C1 segment of cervical spinal cord (tissue), 14 donors: ENCODE results near the gene NEU3.
"Not testable (repeated sequence)": the region's sequence is repeated elsewhere in the genome, so short reads cannot be mapped to it uniquely, and the experiment has no call there.

Experiments used
- DNase-seq, 14 donors: peaks; one replicate each; lab custom pipeline; 2025; lab: John Stamatoyannopoulos, UW

NEU3 gene

DNA sequence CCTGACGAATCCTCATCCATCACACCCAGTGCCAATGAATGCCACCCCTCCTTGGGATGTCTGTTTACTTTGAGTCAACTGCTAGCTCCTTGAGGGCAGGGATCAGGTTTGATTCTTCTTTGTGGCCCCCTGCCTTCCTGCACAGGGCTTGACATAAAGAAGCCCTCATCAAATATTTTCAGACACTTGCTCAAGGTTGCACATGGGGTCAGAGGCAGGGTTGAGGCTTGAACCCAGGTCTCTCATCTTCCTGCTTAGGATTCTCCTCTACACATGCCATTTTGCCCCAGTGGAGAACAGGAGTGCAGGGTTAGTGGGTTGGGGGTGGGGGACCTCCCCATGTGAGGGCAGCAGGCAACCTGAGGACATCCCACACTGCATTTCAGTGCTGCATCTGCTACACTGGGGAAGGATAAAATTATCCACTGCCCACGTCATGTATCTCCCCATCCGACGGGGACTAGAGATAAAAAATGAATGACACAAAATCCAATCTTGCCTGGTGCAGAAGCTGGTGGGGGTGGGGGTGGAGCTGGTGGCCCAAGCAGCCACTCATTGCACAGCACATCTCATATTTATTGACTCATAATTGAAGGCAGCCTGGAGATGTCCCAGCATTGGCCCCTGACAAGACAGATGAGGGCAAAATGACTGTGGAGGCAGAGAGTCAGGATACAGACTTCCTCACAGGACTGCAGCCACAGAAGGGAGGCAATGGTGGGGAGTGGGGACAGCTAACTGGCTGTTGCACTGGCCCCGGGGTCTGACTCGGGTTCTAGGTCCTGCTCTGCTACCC is 41.3 kb downstream of the NEU3 start:
- no peak for DNase-seq

DNA sequence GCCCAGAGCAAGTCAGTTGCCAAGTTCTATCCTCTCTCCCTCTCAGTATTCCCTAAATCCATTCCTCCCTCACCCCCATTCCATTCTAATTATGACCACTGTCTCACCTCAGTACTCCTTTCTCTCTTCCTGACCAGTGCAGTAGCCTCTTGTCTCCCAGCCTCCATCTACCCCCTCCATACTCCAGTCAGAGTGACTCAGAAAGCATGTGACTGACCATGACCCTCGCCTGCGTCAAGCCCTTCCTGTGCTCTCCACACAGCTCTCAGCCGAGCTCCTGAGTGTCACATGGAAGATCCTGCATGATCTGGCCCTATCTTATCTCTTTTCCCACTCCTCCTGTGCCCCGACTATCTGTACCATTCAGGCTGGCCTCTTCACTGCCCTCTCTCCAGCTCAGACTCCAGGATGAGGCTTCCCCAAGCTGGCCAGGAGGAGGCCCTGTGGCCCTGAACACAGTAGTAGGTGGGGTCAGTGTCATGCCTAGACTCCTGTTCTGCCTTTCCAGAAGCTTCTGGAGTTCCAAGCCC is 42.6 kb downstream of the NEU3 start:
- peak in 1 of 14 donors; percentile 12 for DNase-seq

DNA sequence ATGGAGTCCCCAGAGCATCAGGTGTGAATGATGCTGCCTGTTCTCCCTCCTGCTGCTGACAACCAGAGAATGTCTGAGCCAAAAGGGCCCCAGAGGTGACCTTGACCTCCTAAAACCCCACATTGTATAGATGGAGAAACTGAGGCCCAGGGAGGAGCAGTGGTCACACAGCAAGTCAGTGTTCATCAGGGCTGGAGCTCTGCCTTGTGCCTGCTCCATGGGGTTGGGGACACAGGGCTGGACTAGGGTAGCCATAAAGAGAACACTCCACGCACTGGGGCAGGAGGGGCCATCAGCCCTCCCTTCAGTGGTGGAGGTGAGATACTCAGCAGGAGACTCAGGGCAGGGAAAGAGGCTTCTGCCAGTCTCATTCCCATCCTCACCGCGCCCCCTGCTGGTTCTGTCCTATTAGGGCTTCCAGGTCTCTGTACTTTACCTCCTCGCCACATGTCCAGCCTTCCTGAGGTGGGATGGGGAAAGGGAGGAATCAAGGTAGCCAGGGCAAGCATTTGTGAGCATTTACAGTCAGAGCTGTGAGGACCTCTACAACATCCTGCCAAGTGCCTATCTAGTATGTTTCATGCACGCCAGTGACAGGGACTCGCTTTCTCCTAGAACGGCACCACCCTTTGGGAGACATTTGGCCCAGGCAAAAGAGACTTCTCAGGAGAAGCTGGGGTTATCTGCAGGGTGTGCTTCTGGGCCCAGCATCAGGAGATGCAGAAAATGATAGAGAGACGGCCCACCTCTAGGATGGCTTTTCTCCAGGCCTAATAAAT is 43.2 kb downstream of the NEU3 start:
- peak in 8 of 14 donors; percentile 7 to 63 (median 35) for DNase-seq

DNA sequence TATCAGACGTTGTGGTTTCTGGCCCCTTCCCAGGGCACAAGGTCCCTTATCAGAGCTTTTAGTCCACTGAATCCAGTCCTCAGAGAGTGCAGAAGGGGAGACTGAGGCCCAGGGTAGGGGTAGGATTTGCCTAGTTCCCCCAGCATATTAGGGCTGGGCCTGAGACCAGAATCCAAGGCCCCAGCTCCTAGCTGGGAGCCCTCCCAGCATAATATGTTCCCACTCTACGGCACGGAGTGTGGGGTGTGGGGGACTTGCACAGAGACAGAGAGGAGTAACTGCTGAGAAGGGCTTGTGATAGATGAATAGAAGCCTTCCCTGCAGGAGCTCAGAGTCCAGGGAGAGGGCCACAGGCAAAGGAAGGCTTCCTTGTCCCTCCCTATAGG is 43.8 kb downstream of the NEU3 start:
- DNase-seq = no peak

DNA sequence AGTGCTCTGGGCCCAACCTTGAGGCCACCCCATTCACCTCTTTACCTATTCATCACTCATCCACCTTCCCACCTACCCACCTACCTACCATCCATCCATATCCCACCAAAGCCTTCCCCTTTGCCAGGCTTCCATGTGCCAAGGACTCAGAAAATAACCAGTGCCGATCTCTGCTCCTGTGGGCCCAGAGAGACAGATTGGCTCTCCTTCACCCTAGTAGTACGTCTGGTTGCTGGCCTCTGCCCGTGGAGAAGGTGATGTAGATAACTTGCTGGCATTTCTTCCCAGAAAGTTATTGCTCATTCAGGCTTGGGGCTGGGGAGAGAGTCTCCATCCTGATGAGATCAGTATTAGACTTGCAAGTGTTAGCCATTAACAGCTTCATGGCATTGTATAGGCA is 45.2 kb downstream of the NEU3 start:
- no peak for DNase-seq

DNA sequence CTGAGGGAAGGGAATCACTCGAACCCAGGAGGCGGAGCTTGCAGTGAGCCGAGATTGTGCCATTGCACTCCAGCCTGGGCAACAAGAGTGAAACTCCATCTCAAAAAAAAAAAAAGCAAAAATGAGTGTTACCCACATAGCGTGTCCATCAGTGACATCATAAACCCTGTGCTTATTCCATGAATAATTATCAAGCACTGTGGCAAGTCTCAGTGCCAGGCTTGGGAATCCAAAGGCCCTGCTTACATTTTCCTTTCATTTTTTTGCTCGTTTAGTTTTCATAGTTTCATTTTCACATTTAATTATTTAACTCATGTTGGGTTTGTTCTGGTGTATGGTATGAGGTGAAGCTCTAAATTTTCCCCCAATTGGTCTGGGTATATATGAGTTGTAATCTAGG is 46.5 kb downstream of the NEU3 start:
- no peak for DNase-seq

DNA sequence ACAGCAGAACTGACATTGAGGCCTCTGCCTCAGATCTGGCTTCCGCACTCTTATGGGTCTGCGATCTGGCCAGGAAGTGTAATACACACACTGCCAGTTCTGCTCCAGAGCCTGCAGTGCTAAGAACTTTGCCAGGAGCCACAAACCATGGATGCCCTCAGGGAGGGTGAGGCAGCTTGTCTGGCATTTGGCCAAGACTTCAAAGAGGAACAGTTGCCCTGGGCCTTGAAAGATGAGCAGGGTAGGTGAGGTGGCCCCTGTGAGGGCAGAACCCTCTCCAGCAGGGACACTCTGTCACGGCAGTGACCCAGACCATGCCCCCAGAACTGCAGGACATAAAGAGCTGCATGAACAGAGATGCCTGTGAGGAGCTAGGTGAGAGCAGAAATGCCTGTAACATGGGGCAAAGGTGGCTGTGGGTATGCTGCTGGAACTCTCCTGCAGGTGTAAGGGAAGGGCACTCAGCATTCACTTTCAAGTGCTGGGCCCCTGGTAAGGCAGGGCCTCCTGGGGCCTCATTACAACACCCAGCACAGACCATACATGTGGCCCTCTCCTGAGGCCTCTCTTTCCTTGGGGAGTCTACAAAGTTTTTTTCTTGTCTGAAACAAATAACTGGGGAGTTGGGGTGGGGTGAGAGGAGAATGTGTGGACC is 47.3 kb downstream of the NEU3 start:
- no peak for DNase-seq

DNA sequence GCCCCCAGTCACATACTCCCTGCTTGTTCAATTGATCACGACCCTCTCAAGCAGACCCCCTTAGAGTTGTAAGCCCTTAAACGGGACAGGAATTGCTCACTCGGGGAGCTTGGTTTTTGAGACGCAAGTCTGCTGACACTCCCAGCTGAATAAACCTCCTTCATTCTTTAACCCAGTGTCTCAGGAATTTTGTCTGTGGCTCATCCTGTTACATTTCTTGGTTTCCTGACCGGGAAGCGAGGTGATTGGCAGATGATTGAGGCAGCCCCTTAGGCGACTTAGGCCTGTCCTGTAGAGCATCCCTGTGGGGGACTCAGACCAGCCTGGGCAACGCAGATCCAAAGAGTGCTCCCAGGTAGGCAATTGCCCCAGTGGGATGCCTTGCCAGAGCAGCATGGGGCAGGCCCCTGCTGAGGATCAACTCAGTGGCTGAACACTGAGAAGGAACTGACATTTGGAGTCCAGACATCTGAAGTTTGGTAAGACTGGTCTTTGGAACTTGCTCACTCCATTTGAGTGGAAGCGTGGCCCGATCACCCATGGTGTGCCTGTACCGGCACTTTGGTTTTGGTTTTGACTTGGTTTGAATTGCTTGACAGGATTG is 51.5 kb downstream of the NEU3 start:
- DNase-seq = no peak

DNA sequence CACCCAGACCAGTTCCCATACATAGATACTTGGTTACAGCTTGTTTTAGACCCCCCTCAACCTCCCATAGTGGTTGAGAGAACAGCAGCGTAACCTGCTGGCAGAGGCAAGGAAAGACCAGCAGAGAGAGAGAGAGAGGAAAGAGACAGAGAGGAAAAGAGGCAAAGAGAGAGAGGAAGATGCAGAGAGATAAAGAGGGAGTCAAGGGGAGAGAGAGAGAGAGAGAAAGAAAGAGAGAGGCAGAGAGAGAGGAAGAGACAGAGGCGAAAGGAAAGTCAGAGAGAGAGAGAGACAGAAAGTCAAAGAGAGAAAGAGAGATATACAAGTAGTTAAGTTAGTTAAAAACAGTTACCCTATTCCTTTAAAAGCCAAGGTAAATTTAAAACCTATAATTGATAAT is 52.5 kb downstream of the NEU3 start:
- DNase-seq = no peak

DNA sequence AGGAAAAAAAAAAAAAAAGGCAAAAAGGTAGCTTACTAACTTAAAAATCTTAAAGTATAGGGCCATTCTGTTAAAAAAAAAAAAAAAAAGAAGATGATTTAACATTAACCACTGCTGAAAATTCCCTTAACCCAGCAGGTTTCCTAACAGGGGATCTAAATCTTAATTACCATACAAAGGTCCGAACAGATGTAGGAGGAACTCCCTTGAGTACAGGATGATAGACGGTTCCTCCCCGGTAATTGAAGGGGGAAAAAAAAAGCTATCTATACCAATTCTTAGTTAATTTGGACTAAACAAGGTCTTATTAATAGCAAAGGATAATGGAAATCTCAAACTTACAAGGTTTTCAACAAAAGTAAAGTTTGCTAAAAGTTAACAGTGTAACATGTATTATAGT is 53.1 kb downstream of the NEU3 start:
- not testable (repeated sequence) for DNase-seq

DNA sequence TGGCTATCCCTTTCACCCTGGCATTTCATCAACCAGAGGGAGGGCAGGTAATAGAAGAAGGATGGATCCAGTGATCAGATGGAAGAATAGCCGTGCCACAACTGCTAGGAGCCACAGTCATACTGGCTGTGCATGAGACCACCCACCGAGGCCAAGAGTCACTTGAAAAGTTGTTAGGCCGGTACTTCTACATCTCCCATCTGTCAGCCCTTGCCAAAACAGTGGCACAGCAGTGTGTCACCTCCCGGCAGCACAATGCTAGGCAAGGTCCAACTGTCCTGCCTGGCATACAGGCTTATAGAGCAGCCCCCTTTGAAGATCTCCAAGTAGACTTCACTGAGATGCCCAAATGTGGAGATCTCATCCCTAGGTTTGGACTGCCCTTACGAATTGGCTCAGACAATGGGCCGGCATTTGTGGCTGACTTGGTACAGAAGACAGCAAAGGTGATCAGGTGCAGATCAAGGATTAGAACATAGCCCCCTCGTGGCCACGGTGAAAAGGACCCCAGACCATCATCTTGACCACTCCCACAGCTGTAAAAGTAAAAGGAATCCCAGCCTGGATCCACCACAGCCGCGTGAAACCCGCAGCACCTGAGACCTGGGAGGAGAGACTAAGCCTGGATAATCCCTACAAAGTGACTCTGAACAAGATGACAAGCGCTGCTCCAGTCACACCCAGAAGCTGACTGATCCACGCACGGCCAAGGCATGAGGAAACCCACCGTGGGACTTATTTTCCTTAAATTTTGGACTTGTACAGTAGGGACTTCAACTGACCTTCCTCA is 55.8 kb downstream of the NEU3 start:
- not testable (repeated sequence) for DNase-seq

DNA sequence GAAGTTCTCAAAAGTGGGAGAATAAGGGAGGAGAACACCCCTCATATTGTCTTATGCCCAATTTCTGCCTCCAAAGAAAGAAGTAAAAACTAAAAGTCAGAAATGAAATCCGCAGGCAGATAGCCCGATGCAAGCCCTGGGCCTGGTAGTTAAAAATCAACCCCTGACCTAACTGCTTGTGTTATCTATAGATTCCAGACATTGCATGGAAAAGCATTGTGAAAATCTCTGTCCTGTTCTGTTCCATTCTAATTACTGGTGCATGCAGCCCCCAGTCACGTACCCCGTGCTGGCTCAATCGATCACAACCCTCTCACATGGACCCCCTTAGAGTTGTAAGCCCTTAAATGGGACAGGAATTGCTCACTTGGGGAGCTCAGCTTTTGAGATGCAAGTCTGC is 57.9 kb downstream of the NEU3 start:
- DNase-seq = not testable (repeated sequence)

DNA sequence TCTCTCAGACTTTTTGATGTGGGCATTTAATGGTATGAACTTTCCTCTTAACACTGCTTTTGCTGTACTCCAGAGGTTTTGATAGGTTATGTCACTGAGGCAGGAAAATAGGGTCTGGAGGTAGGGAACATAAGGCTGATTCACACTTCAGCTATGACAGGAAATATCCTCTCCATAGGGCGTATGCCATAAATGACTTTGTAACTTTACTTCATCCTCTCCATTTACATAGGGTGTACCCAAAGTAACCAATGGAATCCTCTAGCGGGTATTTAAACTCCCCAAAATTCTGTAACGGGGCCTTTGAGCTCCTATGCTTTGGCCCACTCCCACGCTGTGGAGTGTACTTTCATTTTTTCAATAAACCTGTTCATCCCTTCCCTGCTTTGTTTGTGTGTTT is 58.5 kb downstream of the NEU3 start:
- DNase-seq = no peak

DNA sequence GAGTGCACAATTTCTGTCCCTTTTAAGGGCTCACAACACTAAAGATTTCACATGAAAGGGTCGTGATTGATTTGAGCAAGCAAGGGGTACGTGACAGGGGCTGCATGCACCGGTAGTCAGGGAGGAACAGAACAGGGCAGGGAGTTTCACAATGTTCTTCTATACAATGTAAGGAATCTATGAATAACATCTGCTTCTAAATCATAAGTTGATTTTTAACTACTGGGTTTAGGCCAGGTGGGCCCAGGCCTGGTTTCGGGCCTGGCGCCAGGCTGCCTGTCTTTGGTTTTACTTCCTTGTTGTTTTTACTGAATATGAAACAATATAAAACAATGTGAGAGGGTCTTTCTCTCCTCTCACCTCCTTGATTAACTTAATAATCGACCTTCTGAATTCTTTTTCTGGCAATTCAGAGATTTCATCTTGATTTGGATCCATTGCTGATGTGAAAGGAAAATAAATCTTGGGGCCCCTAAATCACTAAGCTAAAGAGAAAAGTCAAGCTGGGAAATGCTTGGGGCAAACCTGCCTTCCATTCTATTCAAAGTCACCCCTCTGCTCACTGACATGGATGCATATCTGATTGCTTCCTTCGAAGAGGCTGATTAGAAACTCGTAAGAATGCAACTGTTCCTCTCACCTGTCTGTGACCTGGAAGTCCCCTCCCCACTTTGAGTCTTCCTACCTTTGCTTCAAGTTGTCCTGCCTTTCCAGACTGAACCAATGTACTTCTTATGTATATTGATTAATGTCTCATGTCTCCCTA is 61.0 kb downstream of the NEU3 start:
- DNase-seq = not testable (repeated sequence)

DNA sequence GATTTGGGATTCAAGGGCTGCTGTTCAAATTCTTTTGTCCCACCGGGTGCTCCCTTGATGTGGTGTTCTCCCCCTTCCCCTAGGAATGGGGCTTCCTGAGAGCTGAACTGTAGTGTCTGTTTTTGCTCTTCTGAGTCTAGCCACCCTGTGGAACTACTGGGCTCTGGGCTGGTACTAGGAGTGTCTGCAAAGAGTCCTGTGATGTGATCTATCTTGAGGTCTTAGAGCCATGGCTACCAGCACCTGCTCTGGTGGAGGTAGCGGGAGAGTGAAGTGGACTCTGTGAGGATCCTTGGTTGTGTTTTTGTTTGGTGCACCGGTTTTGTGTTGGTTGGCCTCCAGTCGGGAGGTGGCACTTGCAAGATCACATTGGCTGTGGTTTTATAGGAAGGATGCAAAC is 61.8 kb downstream of the NEU3 start:
- no peak for DNase-seq

DNA sequence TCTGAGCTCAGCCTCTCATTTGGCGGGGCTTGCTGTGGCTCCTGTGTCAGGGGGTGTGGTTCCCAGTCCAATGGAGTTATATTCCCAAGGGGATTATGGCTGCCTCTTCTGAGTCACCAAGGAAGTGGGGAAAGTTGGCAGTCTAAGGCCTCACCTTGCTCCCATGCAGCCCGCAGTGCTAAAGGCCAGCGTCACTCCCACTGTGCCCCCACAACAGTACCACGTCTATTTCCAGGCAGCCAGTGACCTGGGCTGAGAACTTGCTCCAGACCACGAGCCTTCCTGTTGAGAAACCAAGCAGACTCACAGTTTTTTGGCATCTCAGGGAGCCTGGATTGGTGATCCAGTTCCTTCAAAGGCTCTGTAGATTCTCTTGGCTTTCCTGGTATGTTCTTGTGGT is 62.3 kb downstream of the NEU3 start:
- no peak for DNase-seq

DNA sequence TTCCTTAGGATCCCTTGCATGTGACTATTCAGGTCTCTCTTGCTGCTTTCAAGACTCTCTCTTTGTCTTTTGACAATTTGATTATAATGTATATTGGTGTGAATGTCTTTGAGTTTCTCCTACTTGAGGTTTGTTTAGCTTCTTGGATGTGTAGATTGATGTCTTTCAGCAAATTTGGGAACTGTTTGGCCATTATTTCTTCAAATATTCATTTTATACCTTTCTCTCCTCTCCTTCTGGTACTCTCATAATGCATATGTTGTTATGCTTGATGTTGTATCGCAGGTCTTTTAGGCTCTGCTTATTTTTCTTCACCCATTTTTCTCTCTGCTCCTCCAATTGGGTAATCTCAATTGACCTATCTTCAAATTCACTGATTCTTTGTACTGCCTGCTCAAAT is 63.7 kb downstream of the NEU3 start:
- DNase-seq = no peak

DNA sequence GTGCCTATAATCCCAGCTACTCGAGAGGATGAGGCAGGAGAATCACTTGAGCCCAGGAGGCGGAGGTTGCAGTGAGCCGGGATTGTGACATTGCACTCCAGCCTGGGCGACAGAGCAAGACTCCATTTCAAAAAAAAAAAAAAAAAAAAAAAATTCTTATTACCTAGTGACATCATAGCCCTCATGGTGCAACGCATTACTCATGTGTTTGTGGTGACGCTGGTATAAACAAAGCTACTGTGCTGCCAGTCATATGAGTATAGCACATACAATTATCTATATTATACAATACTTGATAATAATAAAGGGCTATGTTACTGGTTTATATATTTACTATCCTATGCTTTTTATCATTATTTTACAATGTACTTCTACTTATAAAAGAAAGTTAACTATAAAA is 66.8 kb downstream of the NEU3 start:
- DNase-seq = no peak

DNA sequence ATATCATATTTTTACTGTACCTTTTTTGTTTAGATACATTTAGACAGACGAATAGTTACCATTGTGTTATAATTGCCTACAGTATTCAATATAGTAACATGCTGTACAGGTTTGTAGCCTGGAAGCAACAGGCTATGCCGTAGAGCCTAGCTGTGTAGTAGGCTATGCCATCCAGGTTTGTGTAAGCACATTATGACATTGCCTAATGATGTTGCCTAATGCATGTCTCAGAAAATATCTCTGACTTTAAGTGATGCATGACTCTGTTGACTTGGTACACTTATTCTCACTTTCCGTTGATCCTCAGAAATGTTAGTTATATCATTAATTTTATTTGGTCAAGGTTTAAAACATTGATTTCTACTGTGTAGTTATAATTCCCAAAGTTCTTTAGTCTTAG is 68.1 kb downstream of the NEU3 start:
- no peak for DNase-seq

DNA sequence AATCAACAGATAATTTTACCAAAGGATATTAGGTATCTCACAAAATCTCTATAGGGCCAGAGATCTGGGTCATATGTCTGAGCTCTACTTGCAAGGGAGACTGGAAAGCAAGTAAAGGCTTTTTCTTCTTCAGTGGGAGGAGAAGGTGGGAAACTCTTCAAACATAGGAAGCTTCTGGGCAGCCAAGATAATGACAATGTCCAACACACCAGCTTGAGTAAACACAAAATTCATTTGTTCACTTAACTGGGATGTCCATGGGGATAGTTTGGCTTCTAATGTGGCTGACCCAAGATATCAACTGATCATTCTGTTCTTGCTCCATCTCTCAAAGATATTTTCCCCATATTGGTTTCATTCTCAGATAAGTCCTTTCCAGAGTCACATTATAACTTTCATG is 70.6 kb downstream of the NEU3 start:
- no peak for DNase-seq
